K562 (cell line): ENCODE measurements around the gene GBF1. TPM values are rescaled to one million over a fixed set of nuclear protein-coding genes. Genes with fewer than 3 reads are reported as not detected.
"Not testable (repeated sequence)": the region's sequence is repeated elsewhere in the genome, so short reads cannot be mapped to it uniquely, and the experiment has no call there.

Source experiments
- ATAC-seq: fragments of 200-7000 bp; cut with Tn5 transposase; 3 replicates; pipeline ENCODE4 v1.9.1; 2020; ENCODE audit warnings: moderate library complexity
- BruUV-seq: library from RNA; stranded (reverse); fragments of 400-500 nt; replicated peaks from 2 replicates; lab custom pipeline; 2021; lab: Mats Ljungman, UMichigan
- CTCF ChIA-PET: fragments of 300-600 bp; formaldehyde crosslinking; extraction: SDS; loops from one replicate; lab custom pipeline; 2021; ENCODE audit warnings: low intra/inter-chr PET ratio; lab: Yijun Ruan, JAX
- POLR2A ChIA-PET: fragments of 300-600, 350-650 bp; sonication (Branson Sonifier 250); formaldehyde crosslinking; extraction: SDS; loops from one replicate; lab custom pipeline; 2021; ENCODE audit warnings: antibody characterized with exemption, inconsistent platforms; lab: Yijun Ruan, JAX
- DNase-seq, 4 experiments: peaks; one replicate each; pipeline versions ENCODE4 v3.0.0 to v3.0.0-alpha.2; 2011 to 2018; ENCODE audit warnings: low spot score in 3 of 4, mixed read lengths in 3 of 4; ENCODE audit errors: extremely low read depth in 1 of 4
- FAIRE-seq: peaks from 2 replicates; lab custom pipeline; 2011; peaks lifted over from hg19 to GRCh38; lab: Jason Lieb, UNC
- H2AFZ ChIP-seq: 2 replicates; pipeline ENCODE4 v1.6.0; 2011; ENCODE audit warnings: low read depth, low read length, control low read depth, inconsistent platforms
- H3K27ac ChIP-seq: fragments of 200-600 bp; 3 replicates; pipeline ENCODE4 v1.8.0; 2011; ENCODE audit warnings: low read depth, mild to moderate bottlenecking, control low read depth, inconsistent platforms, low read length, moderate library complexity, mixed read lengths; ENCODE audit errors: extremely low read depth
- H3K27me3 ChIP-seq, 2 experiments: fragments of 300-600 bp in 1 of 2; 2 replicates in 1 of 2; 3 replicates in 1 of 2; pipeline versions ENCODE4 v1.6.0 to v1.8.0; 2011; ENCODE audit warnings: inconsistent platforms in 2 of 2, low read length in 2 of 2, mild to moderate bottlenecking in 1 of 2, mixed read lengths in 1 of 2, moderate library complexity in 1 of 2; ENCODE audit not compliant: control insufficient read depth in 2 of 2, insufficient read depth in 2 of 2
- H3K36me3 ChIP-seq: fragments of 300-600 bp; 3 replicates; pipeline ENCODE4 v1.8.0; 2011; ENCODE audit warnings: mild to moderate bottlenecking, low read length, inconsistent platforms; ENCODE audit not compliant: control insufficient read depth, insufficient read depth
- H3K4me1 ChIP-seq, 2 experiments: fragments of 200-600 bp in 1 of 2; replicated peaks in 1 of 2; 2 replicates in 1 of 2; 3 replicates in 1 of 2; pipeline versions ENCODE4 v1.5.1 to v1.8.0; 2011; ENCODE audit warnings: inconsistent platforms in 2 of 2, low read length in 2 of 2, mild to moderate bottlenecking in 1 of 2, mixed read lengths in 1 of 2, moderate library complexity in 1 of 2; ENCODE audit not compliant: control insufficient read depth in 2 of 2, insufficient read depth in 2 of 2
- H3K4me2 ChIP-seq: 2 replicates; pipeline ENCODE4 v1.6.1; 2011; ENCODE audit warnings: low read length, control low read depth, inconsistent platforms, mixed read lengths; ENCODE audit not compliant: insufficient read depth
- H3K4me3 ChIP-seq: fragments of 200-600 bp; sonication (generic), shearing (Covaris generic); 2 replicates; pipeline ENCODE4 v1.5.1; 2016; ENCODE audit warnings: control low read depth, inconsistent platforms
- H3K79me2 ChIP-seq: fragments of 200-600 bp; 3 replicates; pipeline ENCODE4 v1.8.0; 2011; ENCODE audit warnings: low read length, inconsistent platforms; ENCODE audit not compliant: control insufficient read depth, insufficient read depth
- H3K9ac ChIP-seq, 2 experiments: 2 replicates each; pipeline versions ENCODE4 v1.6.0 to v1.6.1; 2011; ENCODE audit warnings: low read depth in 2 of 2, low read length in 2 of 2, control low read depth in 1 of 2, inconsistent platforms in 1 of 2, mild to moderate bottlenecking in 1 of 2, mixed read lengths in 1 of 2; ENCODE audit not compliant: insufficient read depth in 1 of 2
- H3K9me1 ChIP-seq: one replicate; pipeline ENCODE4 v1.6.0; 2011; ENCODE audit warnings: inconsistent platforms, mild to moderate bottlenecking, low read length, moderate library complexity; ENCODE audit not compliant: control insufficient read depth, insufficient read depth
- H3K9me3 ChIP-seq: replicated peaks from 2 replicates; pipeline ENCODE4 v1.5.1; 2011; ENCODE audit warnings: low read depth, low read length, inconsistent platforms; ENCODE audit not compliant: control insufficient read depth, insufficient read depth
- H4K20me1 ChIP-seq: replicated peaks from 2 replicates; pipeline ENCODE4 v1.6.1; 2011; ENCODE audit warnings: low read length, inconsistent platforms, mixed read lengths; ENCODE audit not compliant: control insufficient read depth, insufficient read depth
- ELF4 ChIP-seq: fragments of 450-650 bp; formaldehyde crosslinking; IDR thresholded peaks from 2 replicates; pipeline ENCODE4 v1.4.0; 2022; ENCODE audit warnings: missing genetic modification characterization
- ESRRB ChIP-seq: fragments of 250-450 bp; sonication (Bioruptor Pico); IDR thresholded peaks from 2 replicates; pipeline ENCODE4 v1.5.0; 2020; ENCODE audit warnings: mild to moderate bottlenecking, moderate library complexity, borderline replicate concordance
- GABPA ChIP-seq: fragments of 200-800 bp; sonication (Bioruptor generic); conservative IDR thresholded peaks from 2 replicates; pipeline ENCODE4 v1.6.1; 2016; ENCODE audit warnings: low read depth, missing genetic modification characterization, missing compliant biosample characterization
- JUNB ChIP-seq: fragments of 450-650 bp; formaldehyde crosslinking; conservative IDR thresholded peaks from 2 replicates; pipeline ENCODE4 v1.4.0; 2020; ENCODE audit warnings: mild to moderate bottlenecking
- KLF16 ChIP-seq: IDR thresholded peaks from 2 replicates; pipeline ENCODE4 v1.6.1; 2016; ENCODE audit warnings: antibody characterized with exemption
- MITF ChIP-seq: IDR thresholded peaks from 2 replicates; pipeline ENCODE4 v1.6.1; 2014; ENCODE audit warnings: antibody characterized with exemption
- NR2F6 ChIP-seq: fragments of 450-650 bp; formaldehyde crosslinking; IDR thresholded peaks from 2 replicates; pipeline ENCODE4 v1.4.0; 2020; ENCODE audit warnings: mild to moderate bottlenecking
- RHOXF2B ChIP-seq: fragments of 250-450 bp; sonication (Bioruptor Pico); conservative IDR thresholded peaks from 2 replicates; pipeline ENCODE4 v1.5.1; 2021
- ZBTB11 ChIP-seq, 3 experiments: fragments of 200-800 bp in 1 of 3; fragments of 250-450 bp in 1 of 3; fragments of 450-650 bp in 1 of 3; sonication (Bioruptor Pico) in 1 of 3; sonication (Bioruptor generic) in 1 of 3; formaldehyde crosslinking in 1 of 3; IDR thresholded peaks; 2 replicates each; pipeline versions ENCODE4 v1.6.1 to v1.8.0; 2016 to 2022; ENCODE audit warnings: mild to moderate bottlenecking in 2 of 3, missing genetic modification characterization in 2 of 3, missing compliant biosample characterization in 1 of 3, moderate library complexity in 1 of 3
- WGBS: fragments of 100-300 bp; shearing (Covaris generic); methylation state at CpG from one replicate; pipeline ENCODE4 v1.1.6; 2016; ENCODE audit warnings: low coverage, mixed read lengths; ENCODE audit not compliant: insufficient coverage; ENCODE audit errors: missing lambda C conversion rate; 5-methylcytosine and 5-hydroxymethylcytosine counted together
- in situ Hi-C: fragments of 300-500 bp; cut with MboI; formaldehyde crosslinking; loops from 4 replicates; pipeline ENCODE4 v1.15.0; 2018; ENCODE audit warnings: inconsistent platforms, mixed read lengths
- intact Hi-C: fragments of 100-400 bp; cut with micrococcal nuclease; formaldehyde crosslinking; loops from 2 replicates; pipeline ENCODE4 v1.14.2; 2022
- polyA plus RNA-seq, 8 experiments: library from polyadenylated mRNA; depleted of rRNA in 4 of 8; stranded (reverse) in 5 of 8; unstranded in 3 of 8; fragments of >200 nt; fragmentation: Nextera tagmentation in 2 of 8; fragmentation: Illumina TruSeq in 1 of 8; extraction: Ambion mirVana in 2 of 8; extraction: Trizol in 1 of 8; gene quantifications; 2 replicates each; pipeline versions ENCODE4 v1.2.1 to v1.2.3, GENCODE V29; 2011 to 2014; ENCODE audit warnings: inconsistent platforms in 1 of 8, missing spikeins in 1 of 8
- total RNA-seq, 7 experiments: library from RNA; depleted of rRNA in 6 of 7; stranded (reverse); fragments of >200 nt in 6 of 7; fragmentation: Illumina TruSeq in 2 of 7; extraction: Trizol in 2 of 7; gene quantifications; 2 replicates each; pipeline versions ENCODE4 v1.2.1 to v1.2.3, GENCODE V29; 2011 to 2021; ENCODE audit warnings: low replicate concordance in 1 of 7

Gene GBF1
- total and polyA plus RNA-seq, 9 of the 15 experiments (the other 6 are each of a cell fraction or from before 2014, with no cell fraction given), result 0.69 to 28.0 (median 10.3) TPM

GRCh38 chr10:102306710-102307109 lies 61.4 kb downstream of the GBF1 start (continued):
- TF ChIP-seq GABPA (tag) (no peak), KLF16 (no peak), RHOXF2B (no peak), ESRRB (CRISPR knock-in tag) (no peak), NR2F6 (CRISPR knock-in tag) (no peak), ELF4 (no peak), ZBTB11 (CRISPR knock-in tag; IDR thresholded peaks at IDR 0.05) (no peak), MITF (no peak), JUNB (CRISPR knock-in tag) (no peak)
- TF ChIP-seq, all 486 proteins: peak for 0

- H3K9me1 ChIP-seq, H3K27me3 ChIP-seq, DNase-seq, H3K9me3 ChIP-seq, H3K4me3 ChIP-seq, in situ Hi-C loops, H2AFZ ChIP-seq, H3K36me3 ChIP-seq, H3K27ac ChIP-seq, FAIRE-seq, BruUV-seq, H3K4me1 ChIP-seq, H3K4me2 ChIP-seq, H3K9ac ChIP-seq, CTCF ChIA-PET, ATAC-seq, intact Hi-C loops: not testable (repeated sequence)
- POLR2A ChIA-PET, result interaction anchor here (1.2 kb wide), 1 partner anchor 29 kb away, joined by 3 read pairs; no protein-coding TSS in a partner anchor
- peaks cover 35% of the 10 kb centered on the region; the same call in 2 of the 3 replicates for H3K79me2 ChIP-seq
- peaks cover 34% of the 10 kb centered on the region for H4K20me1 ChIP-seq
- WGBS, result 92% methylated on average over 4 of the region's 5 CpGs
Measured at GRCh38 chr10:102308318-102308717, 63.0 kb downstream of the GBF1 start.
